Epithelial cell of prostate (primary cell): Measurements from ENCODE around the gene OSBPL5.
"Not testable (repeated sequence)": the region's sequence is repeated elsewhere in the genome, so short reads cannot be mapped to it uniquely, and the experiment has no call there.

Source experiments
- DNase-seq: peaks from one replicate; pipeline ENCODE4 v3.0.0-alpha.2; 2011; ENCODE audit warnings: low read depth, low spot score
- H3K27ac ChIP-seq: fragments of 450-650 bp; 2 replicates; pipeline ENCODE4 v1.5.1; 2017; ENCODE audit warnings: mild to moderate bottlenecking

OSBPL5 gene

DNA sequence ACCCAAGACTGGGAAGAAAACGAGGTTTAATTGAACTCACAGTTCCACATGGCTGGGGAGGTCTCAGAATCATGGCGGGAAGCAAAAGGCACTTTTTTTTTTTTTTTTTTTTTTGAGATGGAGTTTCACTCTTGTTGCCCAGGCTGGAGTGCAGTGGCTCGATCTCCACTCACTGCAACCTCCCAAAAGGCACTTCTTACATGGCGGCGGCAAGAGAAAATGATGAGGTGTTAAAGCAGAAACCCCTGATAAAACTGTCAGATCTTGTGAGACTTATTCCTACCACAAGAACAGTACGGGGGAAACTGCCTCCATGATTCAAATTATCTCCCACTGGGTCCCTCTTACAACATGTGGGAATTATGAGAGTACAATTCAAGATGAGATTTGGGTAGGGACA is 100.4 kb downstream of the OSBPL5 start:
- H3K27ac ChIP-seq, DNase-seq: not testable (repeated sequence)

GRCh38 chr11:3063876-3064275 is 101.2 kb downstream of the OSBPL5 start:
- DNase-seq, H3K27ac ChIP-seq: not testable (repeated sequence)

GRCh38 chr11:3063432-3063831 is 101.7 kb downstream of the OSBPL5 start:
- not testable (repeated sequence) for H3K27ac ChIP-seq, DNase-seq

DNA sequence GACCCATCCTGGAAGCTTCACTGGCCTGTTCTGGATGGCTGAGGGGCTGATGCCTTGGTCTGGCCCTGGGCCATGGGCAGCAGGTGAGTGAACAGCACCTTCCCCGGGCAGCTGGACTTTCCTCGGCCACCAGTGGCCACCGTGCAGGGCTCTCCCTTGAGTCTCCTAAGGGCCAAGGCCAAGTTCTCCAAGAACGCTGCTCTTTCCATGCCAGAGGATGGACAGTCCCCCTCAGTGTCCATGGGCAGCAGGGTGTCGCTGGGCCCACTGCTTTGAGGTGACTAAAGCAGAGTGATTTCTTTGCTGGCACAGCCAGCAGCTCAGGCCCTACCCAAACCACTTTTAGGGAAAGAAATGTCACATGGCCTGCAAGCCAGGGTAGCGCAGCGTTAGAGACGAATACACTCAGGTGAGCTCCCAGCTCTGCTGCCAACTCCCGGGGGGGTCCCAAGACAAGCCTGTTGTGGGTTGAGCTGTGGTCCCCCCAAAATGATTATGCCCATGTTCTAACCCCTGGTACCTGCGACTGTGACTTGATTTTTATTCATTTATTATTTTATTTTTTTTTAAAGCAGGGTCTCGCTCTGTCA is 104.6 kb downstream of the OSBPL5 start:
- no peak for DNase-seq
- no peak overlapping the region for H3K27ac ChIP-seq

DNA sequence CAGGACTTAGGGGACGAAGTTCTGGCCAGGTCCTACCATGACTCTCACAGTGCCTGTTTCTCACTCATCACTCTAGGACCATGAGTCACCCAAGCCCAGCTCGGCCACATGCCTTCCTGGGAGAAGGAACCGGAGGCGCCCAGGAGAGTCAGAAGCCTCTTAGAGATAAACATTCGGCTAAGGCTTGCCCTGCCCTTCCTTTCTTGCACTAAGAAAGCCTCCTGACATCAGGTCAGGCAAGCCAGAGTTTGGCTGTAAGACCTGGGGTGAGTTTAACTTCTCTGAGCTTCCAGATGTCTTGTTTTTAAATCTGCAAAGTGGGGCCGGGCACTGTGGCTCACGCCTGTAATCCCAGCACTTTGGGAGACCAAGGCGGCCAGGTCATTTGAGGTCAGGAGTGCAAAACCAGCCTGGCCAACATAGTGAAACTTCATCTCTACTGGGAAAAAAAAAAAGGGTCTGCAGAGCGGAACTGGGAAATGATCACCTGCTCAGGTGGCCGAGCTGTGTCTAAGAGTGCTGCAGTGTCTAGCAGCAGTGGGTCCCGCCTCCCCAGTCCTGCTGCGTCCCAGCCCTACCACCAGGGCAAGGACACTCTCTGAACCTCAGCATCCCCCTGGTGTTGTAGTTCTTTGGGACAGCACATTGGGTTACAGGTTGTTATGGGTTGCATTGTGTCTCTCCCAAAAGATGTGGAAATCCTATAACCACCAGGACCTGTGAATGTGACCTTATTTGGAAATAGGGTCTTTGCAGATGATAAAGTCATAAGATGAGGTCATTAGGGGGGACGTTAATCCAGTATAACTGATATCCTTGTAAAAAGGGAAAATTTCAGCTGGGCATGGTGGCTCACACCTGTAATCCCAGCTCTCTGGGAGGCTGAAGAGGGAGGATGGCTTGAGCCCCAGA is 106.1 kb downstream of the OSBPL5 start:
- peak overlapping the region; percentile 44 for H3K27ac ChIP-seq
- peak; percentile 56 for DNase-seq

- peak; percentile 59 for DNase-seq
- peak within 1 kb of the TSS; percentile 78 for H3K27ac ChIP-seq
Measured at GRCh38 chr11:3057069-3057963, 107.8 kb downstream of the OSBPL5 start, which contains the start of gene CARS1. Gene CARS1, minus strand, starts transcription at chr11:3057423. Its CDS starts 56 bp downstream, at chr11:3057367.

- H3K27ac ChIP-seq, result peak overlapping the region; percentile 78
- DNase-seq, result no peak
Measured at GRCh38 chr11:3056296-3057068, 108.6 kb downstream of the OSBPL5 start.

- DNase-seq, result no peak
- peak overlapping the region; percentile 78 for H3K27ac ChIP-seq
Measured at GRCh38 chr11:3055891-3056290, 109.2 kb downstream of the OSBPL5 start.

GRCh38 chr11:3052567-3052966 is 112.5 kb downstream of the OSBPL5 start:
- no peak for DNase-seq
- H3K27ac ChIP-seq, result no peak overlapping the region

- no peak for DNase-seq
- H3K27ac ChIP-seq, result no peak overlapping the region
Measured at GRCh38 chr11:3052109-3052479, 113.0 kb downstream of the OSBPL5 start.

DNA sequence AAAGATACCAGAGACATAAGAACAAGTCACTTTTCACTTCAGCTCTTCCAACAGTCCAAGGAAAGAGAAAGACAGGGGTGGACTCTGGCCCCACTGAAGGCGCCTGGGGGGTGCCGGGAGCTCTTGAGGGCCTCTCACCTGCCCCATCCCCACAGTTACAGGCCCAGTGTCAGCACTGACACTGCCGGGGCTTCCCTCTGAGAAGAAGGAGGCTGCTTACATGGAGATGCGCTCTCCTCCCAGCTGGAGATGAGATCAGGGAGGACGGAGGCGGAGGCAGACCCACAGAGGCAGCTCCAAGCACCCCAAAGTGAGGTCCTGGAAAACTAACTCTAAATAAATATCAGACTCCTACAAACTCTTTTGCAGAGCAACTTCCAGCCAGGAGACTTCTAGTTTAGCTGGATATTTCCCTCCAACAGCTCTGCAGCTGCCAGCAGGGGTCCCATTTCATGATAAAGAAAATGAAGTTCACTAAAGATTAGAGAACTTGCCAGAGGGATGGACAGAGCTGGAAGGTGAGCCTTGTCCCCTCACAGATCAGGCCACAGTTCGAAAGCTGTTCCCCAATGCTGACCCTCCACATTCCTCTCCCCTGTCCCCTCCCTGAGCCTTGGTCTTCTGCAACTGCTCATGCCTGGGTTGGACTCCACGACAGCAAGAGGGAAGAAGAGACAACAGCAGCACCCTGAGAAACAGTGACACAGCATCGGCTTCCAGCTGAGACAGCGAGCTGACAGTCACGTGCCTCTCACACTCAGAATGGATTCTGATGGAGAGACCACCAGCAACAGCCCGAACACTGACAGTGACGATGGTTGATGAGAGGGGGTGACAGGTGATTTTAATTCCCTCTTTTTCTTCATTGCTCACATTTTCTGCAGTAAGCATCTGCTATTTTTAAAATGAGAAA is 113.7 kb downstream of the OSBPL5 start:
- no peak overlapping the region for H3K27ac ChIP-seq
- DNase-seq, result no peak

DNA sequence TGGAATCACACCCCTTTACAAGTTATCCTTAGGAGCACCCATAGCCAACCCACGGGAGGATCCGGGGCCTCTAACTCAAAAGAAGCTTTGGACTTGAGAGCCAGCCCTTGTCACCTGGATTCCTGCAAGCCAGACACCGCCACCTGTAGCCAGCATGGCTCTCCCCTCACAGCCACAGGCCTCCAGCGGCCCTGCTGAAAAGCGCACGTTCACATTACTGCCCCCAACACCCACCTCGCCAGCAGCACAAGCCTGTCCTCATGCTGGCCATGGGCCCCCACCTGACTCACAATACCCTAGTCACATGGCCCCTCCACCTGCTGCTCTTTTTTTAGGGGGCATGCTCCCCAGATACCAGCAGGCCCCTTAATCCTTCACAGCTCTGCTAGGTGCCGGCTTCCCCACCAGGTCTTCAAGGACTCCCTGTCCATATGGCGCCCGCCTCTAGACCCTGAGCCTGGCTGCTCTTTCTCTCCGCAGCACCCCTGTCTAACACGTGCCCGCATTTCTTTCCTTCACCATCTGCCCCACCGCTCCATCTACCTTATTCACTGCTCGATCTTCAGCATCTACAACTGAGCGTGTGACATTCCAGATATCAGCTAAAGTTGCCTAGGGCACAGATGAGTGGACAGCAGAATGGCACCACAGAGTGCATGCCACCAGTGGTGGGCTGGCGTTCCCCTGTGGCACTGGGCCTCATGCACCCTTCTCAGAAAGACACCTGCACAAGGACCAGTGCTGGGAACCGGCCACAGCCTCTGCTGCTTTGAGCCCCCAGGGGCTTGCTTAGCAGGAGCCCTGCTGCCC is 114.5 kb downstream of the OSBPL5 start:
- H3K27ac ChIP-seq, result no peak overlapping the region
- DNase-seq, result no peak

GRCh38 chr11:3049430-3050243 is 115.5 kb downstream of the OSBPL5 start:
- peak; percentile 61 for DNase-seq
- no peak overlapping the region for H3K27ac ChIP-seq

- DNase-seq, result no peak
- H3K27ac ChIP-seq, result no peak overlapping the region
Measured at GRCh38 chr11:3047637-3048036, 117.5 kb downstream of the OSBPL5 start.

DNA sequence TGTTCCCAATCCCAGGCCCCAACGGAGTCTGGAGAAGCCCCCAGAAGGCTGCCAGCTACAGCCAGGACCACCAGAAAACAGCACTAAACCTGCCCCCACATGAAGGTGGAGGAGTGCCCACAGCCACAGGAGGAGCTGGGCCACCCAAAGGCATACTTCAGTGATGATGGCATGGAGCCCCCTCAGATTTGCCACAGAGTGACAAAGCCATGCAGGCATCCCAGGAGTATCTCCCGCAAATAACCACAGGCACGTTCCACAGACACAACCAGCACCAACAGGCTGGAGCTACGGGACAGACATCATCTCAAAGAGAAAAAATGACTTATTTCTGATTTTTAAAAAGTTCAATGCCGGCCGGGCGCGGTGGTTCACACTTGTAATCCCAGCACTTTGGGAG is 118.5 kb downstream of the OSBPL5 start:
- H3K27ac ChIP-seq, result no peak overlapping the region
- no peak for DNase-seq

- DNase-seq, result no peak
- H3K27ac ChIP-seq, result no peak overlapping the region
Measured at GRCh38 chr11:3046190-3046589, 118.9 kb downstream of the OSBPL5 start.

GRCh38 chr11:3044915-3045314 is 120.2 kb downstream of the OSBPL5 start:
- no peak overlapping the region for H3K27ac ChIP-seq
- DNase-seq, result no peak
